AG10803 (cell line): ENCODE measurements around the gene SAT1.

Source experiments
- DNase-seq: peaks from one replicate; pipeline ENCODE4 v3.0.0; 2010; ENCODE audit warnings: low read depth
- H3K4me3 ChIP-seq: 2 replicates; pipeline ENCODE4 v1.5.1; 2011; ENCODE audit warnings: mild to moderate bottlenecking, low read length, control low read depth
- CTCF ChIP-seq: conservative IDR thresholded peaks from 2 replicates; pipeline ENCODE4 v1.5.1; 2011; ENCODE audit warnings: mild to moderate bottlenecking, low read length, control low read depth, inconsistent platforms

The SAT1 gene

GRCh38 chrX:23749129-23749528, 33.8 kb upstream of the SAT1 start:
- no peak overlapping the region for H3K4me3 ChIP-seq
- TF ChIP-seq CTCF: no peak
- no peak for DNase-seq

DNA sequence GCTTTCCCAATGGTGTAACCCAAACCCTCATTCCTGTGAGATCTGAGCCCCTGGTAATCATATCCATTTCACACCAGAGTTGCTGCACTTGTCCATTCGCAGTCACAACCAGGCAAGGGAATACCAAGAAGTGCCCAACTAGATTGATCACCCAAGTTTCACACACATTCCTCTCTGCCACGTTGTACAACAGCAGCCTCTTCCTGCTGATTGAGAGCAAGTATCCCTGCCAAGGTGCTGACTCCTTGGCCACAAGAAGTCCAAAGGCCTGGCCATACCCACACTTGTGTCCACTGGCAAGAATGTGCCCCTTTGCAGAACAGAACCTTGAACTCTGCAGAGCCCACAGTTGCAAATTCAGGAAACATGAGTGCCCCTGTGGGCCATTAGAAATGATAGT, 33.4 kb upstream of the SAT1 start:
- H3K4me3 ChIP-seq: no peak overlapping the region
- TF ChIP-seq CTCF: no peak
- peak; percentile 13 for DNase-seq

GRCh38 chrX:23752740-23753415, 30.1 kb upstream of the SAT1 start:
- no peak for TF ChIP-seq CTCF
- DNase-seq: peak; percentile 82
- no peak overlapping the region for H3K4me3 ChIP-seq

GRCh38 chrX:23754664-23755063, 28.3 kb upstream of the SAT1 start:
- no peak for TF ChIP-seq CTCF
- no peak for DNase-seq

GRCh38 chrX:23756165-23756564, 26.8 kb upstream of the SAT1 start:
- peak; percentile 44 for DNase-seq
- no peak overlapping the region for H3K4me3 ChIP-seq
- TF ChIP-seq CTCF: peak; percentile 54

More at GRCh38 chrX:23754664-23755063, 28.3 kb upstream of the SAT1 start:
- no peak overlapping the region for H3K4me3 ChIP-seq

DNA sequence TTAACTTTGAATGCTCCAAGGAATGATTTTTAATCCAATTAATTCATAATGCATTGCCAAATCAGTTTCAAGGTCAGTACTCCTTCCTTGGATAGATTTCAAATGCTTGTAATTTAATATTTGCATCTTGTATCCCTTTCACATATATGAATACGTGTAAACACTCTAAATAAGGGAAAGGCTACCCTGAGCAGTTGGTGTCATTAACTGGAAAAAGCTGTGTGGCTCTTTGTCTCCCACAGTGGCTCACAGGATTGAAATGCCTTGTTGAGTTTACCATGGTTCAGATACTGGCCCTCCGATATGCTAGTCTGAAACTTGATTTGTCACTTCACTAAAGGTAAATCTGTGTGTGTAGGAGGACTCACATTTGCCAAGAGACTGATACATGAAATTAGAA, 23.2 kb upstream of the SAT1 start:
- H3K4me3 ChIP-seq: no peak overlapping the region
- no peak for TF ChIP-seq CTCF
- DNase-seq: no peak

DNA sequence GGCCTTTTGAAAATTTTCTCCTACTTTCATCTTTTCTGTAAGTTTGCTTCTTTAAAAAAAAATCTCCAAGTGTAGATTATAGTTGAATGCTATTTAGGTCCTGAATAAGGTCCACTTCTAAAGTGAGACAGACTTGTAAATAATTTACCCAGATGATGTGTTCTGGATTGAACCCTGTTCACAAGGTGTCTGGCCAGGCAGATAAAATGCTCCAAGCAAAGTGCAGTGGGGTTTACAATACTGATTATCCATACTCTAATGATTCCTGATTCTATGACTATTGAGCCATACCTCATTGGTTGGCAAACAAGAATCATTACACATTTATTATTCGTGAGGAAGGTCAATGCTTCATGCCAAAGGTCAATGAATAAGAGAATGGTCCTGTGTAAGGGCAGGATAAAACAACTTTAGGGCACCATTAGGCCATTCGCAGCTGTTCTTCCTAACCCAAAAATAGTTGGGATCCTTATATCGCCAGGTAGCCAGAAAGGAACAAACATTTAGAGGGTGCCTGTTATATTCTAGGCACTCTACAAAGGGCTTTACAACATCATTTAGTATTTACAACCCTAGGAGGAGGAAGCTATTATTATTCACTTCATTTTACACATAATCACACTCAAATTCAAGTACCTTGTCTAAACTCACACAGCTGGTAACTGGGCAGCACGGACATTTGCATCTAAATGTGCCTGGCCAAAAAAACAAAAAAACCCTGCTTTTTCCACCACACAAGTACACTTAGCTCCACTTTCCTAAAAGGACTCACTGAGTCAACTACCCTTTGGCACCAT, 18.6 kb upstream of the SAT1 start:
- no peak for DNase-seq
- no peak for TF ChIP-seq CTCF
- H3K4me3 ChIP-seq: no peak overlapping the region
